NCI-H2171 (cell line): ENCODE results near the gene ENPP7.

Experiments used
- DNase-seq: peaks from one replicate; lab custom pipeline; 2025; lab: John Stamatoyannopoulos, UW

Gene ENPP7

GRCh38 chr17:79778504-79779083, 47.9 kb downstream of the ENPP7 start:
- DNase-seq, result peak; percentile 72

- DNase-seq, result no peak
Measured at GRCh38 chr17:79779084-79779529, 48.4 kb downstream of the ENPP7 start.

GRCh38 chr17:79779661-79780365, 49.1 kb downstream of the ENPP7 start:
- no peak for DNase-seq

- DNase-seq, result no peak
Measured at GRCh38 chr17:79781012-79781650, 50.4 kb downstream of the ENPP7 start.

- no peak for DNase-seq
Measured at GRCh38 chr17:79781736-79782575, 51.2 kb downstream of the ENPP7 start.

GRCh38 chr17:79783891-79784290, 53.1 kb downstream of the ENPP7 start:
- DNase-seq, result no peak

GRCh38 chr17:79784353-79785016, 53.7 kb downstream of the ENPP7 start:
- no peak for DNase-seq

- no peak for DNase-seq
Measured at GRCh38 chr17:79785017-79785899, 54.5 kb downstream of the ENPP7 start.

- no peak for DNase-seq
Measured at GRCh38 chr17:79785900-79786810, 55.4 kb downstream of the ENPP7 start.

GRCh38 chr17:79786930-79787643, 56.3 kb downstream of the ENPP7 start:
- DNase-seq, result no peak

GRCh38 chr17:79788455-79788854, 57.7 kb downstream of the ENPP7 start:
- no peak for DNase-seq

- DNase-seq, result no peak
Measured at GRCh38 chr17:79788989-79789942, 58.5 kb downstream of the ENPP7 start.

- DNase-seq, result no peak
Measured at GRCh38 chr17:79789943-79790804, 59.4 kb downstream of the ENPP7 start.

- no peak for DNase-seq
Measured at GRCh38 chr17:79790805-79791734, 60.3 kb downstream of the ENPP7 start.

- no peak for DNase-seq
Measured at GRCh38 chr17:79791735-79792161, 61.0 kb downstream of the ENPP7 start.
